COLO829 (cell line): Measurements from ENCODE around the gene THAP8.

Experiments
- DNase-seq: peaks from one replicate; pipeline ENCODE4 v3.0.0; 2012; ENCODE audit warnings: low spot score

THAP8 gene

GRCh38 chr19:36030264-36031148, 23.6 kb downstream of the THAP8 start:
- no peak for DNase-seq

- no peak for DNase-seq
These were observed 25.6 kb downstream of the THAP8 start for GRCh38 chr19:36028313-36029041.

- no peak for DNase-seq
These were observed 26.4 kb downstream of the THAP8 start for GRCh38 chr19:36027696-36028095.

GRCh38 chr19:36026091-36026876, 27.8 kb downstream of the THAP8 start:
- no peak for DNase-seq

DNA sequence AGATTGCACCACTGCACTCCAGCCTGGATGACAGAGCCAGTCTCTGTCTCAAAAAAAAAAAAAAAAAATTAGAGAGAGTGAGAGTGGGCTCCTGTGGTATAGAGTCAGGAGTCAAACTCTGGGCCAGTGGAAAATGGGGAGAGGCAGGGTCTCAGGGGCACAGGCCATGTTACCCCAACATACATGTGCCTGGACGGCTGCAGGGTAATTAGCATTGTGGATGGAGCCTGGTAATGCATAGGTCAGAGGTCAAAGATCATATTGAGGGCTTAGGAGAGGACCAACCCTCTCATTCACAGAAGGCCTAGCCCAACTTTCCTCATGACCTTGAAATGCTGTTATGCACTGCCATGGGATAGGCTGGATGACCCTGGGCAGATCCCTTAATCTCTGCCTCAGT, 28.5 kb downstream of the THAP8 start:
- DNase-seq, result no peak

DNA sequence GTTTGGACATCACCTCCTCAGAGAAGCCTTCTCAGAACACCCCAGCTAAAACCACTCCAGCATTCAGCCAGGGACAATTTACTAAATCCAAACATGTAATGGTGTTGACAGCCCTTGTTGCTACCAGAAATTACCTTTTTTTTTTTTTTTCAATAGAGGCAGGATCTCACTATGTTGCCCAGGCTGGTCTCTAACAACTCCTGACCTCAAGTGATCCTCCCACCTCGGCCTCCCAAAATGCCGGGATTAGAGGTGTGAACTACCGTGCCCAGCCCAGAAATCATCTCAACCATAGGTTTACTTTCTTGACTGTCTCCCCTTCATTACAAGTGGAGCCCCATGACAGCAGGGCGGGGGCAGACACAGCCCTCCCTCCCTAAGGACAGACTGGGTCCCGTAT, 30.7 kb downstream of the THAP8 start:
- no peak for DNase-seq

DNA sequence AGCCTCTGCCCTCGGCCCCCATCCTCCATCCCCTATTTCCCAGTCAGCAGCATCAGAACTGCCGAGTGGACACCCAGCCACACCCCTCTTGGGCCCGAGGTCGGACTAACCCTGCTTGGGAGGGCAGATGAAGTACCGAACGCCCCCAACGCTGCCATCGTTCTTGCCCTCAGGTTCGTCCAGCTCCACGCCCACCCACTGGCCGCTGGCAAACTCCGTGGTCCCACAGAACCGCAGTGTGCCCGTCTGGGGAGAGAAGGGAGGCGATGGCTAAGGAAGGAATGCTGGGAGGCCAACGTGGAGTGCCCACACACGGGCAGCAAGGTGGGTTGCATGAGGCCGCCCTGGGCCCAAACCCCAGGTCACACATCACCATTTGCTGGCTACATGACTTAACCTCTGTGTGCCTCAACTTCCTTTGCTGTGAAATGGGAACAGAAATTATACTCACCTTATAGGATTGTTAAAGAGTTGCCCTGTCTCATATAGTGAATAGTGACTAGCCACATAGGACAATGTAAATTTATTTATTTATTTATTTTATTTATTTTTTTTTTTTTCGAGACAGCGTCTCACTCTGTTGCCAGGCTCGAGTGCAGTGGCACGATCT, 34.9 kb downstream of the THAP8 start:
- no peak for DNase-seq

GRCh38 chr19:36014012-36014924, 39.8 kb downstream of the THAP8 start, which contains the start of gene ALKBH6:
TSS of gene ALKBH6 (minus strand) at chr19:36014213. CDS start at chr19:36013397, 816 bp downstream.
- DNase-seq, result peak; percentile 99

DNA sequence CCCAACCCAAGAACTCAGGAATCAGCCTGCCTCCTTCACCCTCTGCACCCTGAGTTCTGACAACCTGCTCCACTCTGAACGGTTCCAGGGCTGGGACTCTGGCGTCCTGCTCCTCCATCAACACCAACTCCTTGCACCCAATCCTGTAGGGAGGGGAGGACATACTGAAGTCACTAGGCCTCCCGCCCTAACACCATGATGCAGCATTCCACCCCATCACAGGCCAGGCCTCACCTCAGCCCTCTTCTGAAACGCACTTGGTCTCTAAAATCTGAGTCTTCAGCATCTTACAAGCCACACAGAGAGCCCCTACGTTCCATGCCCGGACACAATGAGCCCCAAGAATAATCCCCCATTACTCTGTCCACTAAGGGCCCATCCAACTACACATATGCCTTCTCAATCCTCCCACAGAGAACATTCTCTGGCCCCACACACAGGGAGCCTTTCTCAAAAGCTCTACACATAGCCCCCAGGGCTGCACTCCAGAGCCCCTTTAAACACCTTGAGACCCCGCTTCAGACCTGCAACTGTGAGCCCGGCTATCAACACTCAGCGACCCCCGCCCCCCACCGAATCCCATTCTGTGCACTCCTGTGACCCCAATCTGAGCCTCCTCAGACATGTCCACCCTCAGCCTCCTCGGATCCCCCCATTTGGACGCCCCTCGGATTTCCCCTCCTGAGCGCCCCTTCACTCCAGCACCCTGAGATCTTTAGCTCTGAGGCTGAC, 40.6 kb downstream of the THAP8 start:
- DNase-seq, result no peak

DNA sequence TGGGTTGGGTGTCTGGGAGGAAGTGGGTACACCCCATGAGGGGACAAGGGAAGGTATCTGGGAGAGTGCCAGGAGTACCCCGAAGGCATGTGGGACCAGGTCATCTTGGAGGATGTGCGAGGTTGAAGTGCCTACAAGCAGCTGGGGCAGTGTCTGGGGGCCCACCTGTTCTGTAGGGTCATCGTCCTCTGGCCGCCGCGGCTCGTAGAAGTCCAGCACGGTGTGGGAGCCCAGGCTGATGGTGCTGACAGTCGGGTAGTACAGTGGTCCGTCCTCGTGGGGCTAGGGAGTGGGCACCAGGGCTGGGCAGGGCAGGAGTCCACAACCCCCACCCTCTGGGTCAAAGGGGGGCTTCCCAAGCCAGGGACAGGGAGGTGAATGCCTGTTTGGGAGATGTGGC, 43.7 kb downstream of the THAP8 start:
- DNase-seq, result no peak

DNA sequence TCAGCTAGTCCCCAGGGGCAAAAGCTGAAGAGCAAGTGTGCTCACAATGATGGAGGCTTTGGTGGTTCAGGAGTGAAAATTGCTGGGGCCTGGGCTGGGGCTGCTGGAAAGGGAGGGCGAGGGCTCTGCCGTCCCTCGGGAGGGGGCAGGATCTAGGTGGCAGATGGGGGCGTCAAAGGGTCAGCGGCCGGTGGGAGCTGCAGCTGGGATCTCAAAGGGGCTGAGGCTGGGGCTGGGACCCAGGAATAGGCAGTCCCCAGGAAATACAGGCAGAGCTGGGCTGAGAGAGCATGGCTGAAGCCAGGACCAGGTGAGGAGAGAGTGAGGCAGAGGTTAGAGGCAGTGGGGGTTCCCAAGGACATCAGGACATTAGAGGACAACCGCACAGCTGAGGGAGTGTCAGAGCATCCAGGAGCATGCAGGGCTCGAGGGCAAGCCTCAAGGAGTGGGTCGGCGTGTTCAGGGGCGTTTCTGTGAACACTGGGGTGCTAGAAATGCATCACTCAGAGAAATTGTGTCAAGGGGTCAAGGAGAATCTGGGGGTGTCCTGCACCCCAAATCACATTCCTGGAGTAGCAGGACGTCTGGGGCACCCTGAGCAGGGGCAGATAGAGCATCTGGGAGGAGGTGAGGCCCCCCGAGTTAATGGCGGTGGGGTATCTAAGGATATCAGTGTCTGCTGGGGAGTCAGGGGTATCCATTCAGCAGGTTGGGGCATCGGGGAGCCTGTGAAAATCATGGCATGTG, 44.3 kb downstream of the THAP8 start:
- DNase-seq, result no peak

GRCh38 chr19:36009220-36009619, 44.9 kb downstream of the THAP8 start:
- DNase-seq, result peak; percentile 19

GRCh38 chr19:36008336-36008978, 45.6 kb downstream of the THAP8 start, which contains the start of gene SYNE4:
TSS of gene SYNE4 (minus strand) at chr19:36008813. CDS start at chr19:36008681, 132 bp downstream.
- DNase-seq, result no peak

- no peak for DNase-seq
These were observed 47.1 kb downstream of the THAP8 start for GRCh38 chr19:36006955-36007354.

DNA sequence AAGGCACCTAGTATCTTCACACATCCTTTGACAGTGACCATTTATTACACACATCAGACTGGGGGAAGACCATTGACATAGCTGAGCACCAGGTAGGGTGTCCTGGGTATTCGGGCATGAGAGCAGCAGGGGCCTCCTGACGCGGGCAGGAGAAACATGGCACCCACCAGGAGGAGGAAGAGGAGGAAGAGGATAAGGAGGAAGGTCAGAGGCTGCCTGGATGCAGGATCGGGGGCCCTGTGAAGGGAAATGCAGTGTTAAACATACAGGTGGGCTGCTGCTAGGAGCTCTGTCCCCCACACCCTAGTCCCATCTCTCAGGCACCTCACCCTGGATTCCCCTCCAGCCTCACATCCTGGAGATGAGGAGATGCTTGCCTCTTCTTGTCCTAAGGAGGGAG, 50.8 kb downstream of the THAP8 start:
- DNase-seq, result no peak

DNA sequence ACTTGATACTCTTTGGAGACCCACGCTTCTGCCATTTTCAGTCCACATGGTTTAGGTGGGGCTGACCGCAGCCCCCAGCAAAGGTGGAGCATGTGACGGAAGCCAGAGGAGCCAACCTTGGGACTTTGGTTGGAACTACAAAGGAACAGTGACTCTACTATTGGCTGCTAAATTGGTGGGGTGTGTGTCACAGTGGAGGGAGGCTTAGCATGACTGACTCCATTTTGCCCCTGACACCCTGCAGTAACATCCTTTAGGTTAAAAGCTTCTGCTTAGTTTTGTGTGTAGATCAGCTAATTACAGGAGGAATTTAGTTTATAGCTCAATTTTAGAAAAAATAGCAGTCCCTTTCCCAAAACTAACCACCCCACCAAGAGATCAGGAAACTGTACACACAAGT, 52.5 kb downstream of the THAP8 start:
- no peak for DNase-seq

GRCh38 chr19:35996777-35997176, 57.3 kb downstream of the THAP8 start:
- DNase-seq, result no peak

- DNase-seq, result peak; percentile 97
These were observed 58.8 kb downstream of the THAP8 start, which contains the start of gene SDHAF1 for GRCh38 chr19:35995048-35995993. TSS of gene SDHAF1 (plus strand) at chr19:35995188. CDS start at chr19:35995275, 87 bp downstream.
